Germinal center (tissue), 1 donor: ENCODE measurements around the gene SLX1A.
"Not testable (repeated sequence)": the region's sequence is repeated elsewhere in the genome, so short reads cannot be mapped to it uniquely, and the experiment has no call there.

Source experiments
- DNase-seq: peaks from one replicate; pipeline ENCODE4 v3.0.0; 2012; ENCODE audit warnings: mixed read lengths, low spot score

The SLX1A gene

DNA sequence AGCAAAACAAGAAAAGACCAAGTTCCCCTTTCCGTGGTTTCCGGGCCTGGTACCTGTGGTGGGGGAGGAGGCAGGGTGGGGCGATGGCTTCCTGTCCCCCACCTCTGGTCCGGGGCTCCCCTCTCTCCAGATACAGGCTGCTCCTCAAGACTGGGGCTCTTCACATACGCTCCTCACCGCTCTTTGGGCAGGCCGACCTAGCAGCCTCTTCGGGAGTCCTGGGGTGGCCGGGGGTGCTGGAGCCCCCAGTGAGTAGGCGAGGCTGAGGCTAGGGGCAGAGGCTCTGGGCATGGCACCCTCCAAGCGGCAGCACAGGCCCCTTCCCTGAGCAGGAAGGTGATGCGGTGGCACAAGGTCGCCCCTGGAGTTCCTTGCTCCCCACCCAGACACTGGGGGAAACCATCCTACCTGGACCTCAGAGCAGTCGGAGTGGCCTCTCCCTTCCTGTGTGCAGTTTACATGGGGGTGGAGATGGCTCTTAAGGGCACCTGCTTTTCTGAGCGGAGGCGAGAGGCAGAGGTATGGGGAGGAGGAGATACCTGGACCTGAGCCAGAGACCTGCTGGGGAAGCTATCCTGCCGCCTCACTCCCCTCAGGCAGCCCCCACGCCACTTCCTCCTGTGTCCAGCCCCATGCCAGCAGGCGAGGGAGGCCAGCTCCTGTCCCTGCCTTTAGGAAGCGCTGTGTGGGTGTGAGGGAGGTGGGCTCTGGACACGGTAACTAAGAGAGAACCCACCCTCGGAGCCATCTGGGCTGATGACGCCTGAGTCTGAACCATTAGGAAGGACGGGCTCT is 9.4 kb upstream of the SLX1A start:
- peak; percentile 82 for DNase-seq

DNA sequence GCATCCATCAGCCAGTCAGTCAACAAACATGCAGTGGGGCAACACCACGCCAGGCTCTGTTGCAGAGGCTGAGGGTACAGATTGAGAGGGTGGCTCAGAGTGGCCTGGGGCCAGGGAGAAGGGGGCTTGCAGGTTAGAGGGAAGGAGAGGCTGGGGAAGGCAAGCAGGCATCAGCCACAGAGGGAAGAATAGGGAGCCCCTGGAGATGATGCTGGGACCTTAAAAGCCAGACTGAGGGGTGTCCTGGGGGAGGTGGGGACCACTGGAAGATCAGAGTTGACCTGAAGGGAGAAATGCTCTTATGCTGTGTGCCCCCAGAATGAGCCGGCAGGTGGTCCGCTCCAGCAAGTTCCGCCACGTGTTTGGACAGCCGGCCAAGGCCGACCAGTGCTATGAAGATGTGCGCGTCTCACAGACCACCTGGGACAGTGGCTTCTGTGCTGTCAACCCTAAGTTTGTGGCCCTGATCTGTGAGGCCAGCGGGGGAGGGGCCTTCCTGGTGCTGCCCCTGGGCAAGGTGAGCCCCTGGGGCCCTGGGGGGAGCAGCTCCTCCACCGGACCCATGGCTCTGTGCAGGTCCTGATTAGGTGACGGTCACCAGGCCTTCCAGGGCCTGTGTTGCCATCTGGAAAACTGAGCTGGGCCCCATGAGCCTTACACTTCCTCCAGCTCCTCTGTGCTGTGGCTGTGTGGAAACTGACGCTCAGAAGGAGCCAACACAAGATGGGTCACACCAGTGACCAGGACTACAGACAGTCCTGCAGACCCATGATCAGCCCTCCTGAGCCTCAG is 8.6 kb upstream of the SLX1A start:
- peak; percentile 48 for DNase-seq

DNA sequence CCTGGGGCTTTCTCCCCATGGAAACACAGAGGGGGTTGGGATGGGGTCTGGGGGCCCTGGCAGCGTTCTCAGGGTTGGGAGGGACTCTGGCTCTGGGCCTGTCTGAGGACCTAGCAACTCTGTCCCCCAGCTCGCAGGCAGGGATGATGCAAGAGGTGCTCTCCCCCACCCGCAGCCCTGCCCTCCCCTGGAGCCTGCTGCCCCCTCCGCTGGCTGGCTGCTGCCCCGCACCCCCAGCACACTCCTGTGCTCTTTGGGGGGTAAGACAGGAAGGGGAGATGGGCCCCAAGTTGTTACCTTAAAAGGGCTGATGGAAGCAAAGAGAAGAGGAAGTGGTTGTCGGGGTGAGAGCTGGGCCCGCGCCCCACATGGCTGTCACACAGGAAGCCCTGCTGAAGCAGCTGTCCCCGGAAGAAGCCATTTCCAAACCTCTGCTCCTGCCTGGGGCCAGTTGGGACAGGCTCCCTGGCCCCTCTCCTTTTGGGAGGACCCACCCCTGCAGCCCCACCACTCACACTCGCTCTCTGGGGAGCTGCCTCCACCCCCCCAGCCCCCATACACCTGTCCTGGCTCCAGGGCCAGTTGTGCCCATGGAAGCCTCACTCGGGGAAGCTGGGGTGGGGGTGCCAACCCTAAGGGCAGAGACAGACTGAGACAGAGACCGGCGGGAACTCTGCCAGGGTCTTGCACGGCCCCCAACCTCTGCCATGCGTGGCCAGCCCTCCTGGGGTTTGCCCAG is 7.8 kb upstream of the SLX1A start:
- DNase-seq = peak; percentile 86

DNA sequence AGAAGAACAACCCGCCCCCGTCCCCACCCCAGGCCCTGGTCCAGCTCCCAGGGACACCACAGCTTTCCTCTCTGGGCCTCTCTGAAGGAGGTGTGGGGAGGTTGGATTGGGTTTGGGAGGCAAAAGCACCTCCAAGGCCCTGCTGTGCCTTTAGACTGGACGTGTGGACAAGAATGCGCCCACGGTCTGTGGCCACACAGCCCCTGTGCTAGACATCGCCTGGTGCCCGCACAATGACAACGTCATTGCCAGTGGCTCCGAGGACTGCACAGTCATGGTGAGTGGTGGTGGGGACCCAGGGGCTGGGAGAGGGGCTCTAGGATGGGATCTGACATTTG is 7.3 kb upstream of the SLX1A start:
- DNase-seq = no peak

DNA sequence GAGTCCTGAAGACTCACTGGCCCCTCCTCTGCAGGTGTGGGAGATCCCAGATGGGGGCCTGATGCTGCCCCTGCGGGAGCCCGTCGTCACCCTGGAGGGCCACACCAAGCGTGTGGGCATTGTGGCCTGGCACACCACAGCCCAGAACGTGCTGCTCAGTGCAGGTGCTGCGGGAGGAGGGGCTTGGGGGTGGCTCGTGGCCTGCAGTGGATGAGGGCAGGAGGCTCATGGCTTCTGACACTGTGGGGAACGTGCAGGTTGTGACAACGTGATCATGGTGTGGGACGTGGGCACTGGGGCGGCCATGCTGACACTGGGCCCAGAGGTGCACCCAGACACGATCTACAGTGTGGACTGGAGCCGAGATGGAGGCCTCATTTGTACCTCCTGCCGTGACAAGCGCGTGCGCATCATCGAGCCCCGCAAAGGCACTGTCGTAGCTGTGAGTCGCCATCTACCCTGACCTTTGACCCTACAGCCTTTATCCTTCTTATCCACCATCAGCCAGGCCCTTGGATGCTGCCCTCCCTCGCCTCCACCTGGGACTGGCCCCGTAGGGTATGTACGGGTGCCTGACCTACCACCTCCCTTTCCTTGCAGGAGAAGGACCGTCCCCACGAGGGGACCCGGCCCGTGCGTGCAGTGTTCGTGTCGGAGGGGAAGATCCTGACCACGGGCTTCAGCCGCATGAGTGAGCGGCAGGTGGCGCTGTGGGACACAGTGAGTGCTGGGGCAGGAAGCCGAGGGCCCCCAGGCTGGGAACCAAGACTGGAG is 6.7 kb upstream of the SLX1A start:
- peak; percentile 55 for DNase-seq

DNA sequence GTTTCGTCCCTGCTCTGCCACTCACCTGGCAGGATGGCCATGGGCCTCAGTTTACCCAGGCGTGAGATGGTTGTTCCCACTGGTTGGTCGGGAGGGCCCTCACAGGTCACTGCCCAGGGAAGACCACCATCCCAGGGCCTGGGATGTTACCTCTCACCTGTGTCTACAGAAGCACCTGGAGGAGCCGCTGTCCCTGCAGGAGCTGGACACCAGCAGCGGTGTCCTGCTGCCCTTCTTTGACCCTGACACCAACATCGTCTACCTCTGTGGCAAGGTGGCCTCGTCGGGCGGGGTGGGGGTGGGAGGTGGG is 6.2 kb upstream of the SLX1A start:
- no peak for DNase-seq

DNA sequence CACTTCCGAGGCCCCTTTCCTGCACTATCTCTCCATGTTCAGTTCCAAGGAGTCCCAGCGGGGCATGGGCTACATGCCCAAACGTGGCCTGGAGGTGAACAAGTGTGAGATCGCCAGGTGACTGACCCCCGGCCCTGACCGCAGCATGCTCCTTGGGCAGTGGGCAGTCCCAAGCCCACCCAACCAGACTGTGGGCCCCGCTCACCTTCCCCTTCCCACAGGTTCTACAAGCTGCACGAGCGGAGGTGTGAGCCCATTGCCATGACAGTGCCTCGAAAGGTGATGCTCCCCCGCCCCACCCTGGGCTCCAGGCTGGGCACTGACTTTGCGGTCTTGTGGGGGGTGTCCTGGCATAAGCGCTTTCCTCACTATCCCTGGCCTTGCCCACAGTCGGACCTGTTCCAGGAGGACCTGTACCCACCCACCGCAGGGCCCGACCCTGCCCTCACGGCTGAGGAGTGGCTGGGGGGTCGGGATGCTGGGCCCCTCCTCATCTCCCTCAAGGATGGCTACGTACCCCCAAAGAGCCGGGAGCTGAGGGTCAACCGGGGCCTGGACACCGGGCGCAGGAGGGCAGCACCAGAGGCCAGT is 5.6 kb upstream of the SLX1A start:
- DNase-seq = no peak

DNA sequence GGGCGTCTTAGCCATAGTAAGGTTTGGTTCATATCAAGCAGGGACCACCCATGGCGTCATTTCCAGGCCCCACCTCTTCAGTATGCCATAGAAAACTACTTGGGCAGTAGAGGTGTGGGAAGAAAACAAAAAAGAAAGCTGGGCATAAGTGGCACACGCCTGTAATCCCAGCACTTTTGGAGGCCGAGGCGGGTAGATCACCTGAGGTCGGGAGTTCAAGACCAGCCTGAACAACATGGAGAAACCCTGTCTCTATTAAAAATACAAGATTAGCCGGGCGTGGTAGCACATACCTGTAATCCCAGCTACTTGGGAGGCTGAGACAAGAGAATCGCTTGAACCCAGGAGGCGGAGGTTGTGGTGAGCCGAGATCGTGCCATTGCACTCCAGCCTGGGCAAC is 2.5 kb upstream of the SLX1A start:
- not testable (repeated sequence) for DNase-seq

DNA sequence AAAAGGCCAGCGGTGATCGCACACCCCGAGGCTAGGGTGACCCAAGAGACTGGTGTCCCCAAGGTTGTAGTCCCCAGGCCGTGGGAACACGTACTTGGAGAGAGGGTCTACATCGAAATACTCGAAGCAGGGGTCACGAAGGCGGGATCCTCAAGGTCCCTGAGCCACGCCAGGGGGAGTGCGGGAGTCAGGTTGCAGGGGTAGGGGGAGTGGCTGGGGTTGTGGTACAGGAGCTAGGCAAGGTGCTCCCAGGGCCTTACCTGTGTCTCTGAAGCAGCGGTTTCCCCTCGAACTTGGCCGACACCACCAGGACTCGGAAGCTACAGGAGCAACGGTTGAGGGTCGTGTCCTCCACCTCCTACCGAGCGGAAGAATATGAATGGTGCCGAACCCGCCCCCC is 577 bp upstream of the SLX1A start:
- DNase-seq = not testable (repeated sequence)

DNA sequence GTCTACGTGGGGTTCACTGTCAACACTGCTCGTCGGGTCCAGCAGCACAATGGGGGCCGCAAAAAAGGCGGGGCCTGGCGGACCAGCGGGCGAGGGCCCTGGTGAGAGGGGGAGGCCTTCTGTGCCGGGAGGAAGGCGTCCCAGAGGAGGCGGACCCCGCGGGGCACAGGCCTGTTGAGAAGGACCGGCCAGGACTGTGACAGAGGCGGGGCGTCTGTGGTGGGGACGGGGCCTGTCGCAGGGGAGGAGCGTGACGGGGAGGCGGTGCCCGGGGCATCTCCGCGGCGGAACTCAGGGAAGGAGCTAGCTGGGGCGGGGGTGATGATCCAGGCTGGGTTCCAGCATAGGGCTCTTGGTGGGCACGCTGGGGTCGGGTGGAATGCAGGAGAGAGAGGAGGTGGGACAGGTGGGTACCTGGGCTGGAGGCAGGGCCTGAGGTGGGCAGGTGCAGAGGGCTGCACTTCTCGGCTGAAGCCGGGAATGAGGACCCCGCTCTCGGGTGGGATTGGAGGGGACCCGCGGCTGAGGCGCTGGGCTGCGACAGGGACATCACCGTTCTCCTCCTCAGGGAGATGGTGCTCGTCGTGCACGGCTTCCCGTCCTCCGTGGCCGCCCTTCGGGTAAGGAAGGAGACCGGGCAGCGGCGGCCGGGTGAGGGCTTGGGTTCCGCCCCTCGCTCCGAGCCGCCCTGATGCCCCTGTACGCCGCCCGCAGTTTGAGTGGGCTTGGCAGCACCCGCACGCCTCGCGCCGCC is 674 bp downstream of the SLX1A start:
- not testable (repeated sequence) for DNase-seq

DNA sequence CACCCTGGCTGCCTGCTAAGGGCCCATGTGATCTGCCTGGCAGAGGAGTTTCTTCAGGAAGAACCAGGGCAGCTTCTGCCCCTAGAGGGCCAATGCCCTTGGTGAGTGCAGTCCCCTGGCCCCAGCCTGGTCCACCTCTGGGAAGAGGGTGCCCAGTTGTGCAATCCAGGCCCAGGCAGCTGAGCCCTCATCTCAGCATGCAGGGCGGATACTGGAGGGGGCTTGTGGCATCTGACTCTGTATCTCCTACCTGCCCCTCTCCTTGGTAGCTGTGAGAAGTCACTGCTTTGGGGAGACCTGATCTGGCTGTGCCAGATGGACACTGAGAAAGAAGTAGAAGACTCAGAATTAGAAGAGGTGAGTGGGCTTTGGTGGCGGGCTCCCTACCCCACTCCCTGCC is 3.3 kb downstream of the SLX1A start:
- not testable (repeated sequence) for DNase-seq

DNA sequence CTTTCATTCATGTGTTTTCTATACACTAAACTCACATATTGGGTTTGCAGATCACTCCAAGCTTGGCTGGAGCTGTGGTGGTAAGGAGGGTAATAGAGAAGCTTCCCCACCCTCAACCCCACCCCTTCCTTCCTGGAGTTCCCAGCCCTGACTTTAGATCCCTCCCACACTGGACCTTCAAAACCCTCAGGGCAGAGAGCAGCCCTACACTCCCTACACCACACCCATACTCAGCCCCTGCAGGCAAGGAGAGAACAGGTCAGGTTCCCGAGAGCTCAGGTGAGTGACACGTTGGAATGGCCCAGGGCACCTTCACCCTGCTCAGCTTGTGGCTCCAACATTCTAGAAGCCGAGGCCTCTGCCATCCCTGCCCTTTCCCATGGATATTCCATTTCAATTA is 5.4 kb downstream of the SLX1A start, which contains the start of gene SULT1A3:
TSS of gene SULT1A3 (plus strand) at position 207 of the 400 bp plus-strand sequence. CDS start 1,474 bp downstream, outside the sequence.
- DNase-seq = not testable (repeated sequence)

DNA sequence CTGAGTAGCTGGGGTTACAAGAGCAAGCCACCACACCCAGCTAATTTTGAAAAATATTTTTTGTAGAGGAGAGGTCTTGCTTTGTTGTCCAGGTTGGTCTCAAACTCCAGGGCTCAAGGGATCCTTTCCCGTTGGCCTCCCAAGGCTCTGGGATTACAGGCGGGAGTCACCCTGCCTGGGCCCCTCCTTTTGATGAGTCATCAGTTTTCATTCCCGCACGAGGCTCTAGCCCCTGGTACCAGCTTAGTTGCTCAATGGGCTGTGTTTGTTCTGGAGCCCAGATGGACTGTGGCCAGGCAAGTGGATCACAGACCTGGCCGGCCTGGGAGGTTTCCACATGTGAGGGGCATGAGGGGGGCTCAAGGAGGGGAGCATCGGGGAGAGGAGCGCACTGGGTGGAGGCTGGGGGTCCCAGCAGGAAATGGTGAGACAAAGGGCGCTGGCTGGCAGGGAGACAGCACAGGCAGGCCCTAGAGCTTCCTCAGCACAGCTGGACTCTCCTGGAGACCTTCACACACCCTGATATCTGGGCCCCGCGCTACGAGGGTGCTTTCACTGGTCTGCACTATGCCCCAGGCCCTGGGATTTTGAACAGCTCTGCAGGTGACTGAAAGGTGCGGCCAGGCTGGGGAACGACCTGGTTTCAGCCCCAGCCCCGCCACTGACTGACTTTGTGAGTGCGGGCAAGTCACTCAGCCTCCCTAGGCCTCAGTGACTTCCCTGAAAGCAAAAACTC is 6.1 kb downstream of the SLX1A start:
- not testable (repeated sequence) for DNase-seq

DNA sequence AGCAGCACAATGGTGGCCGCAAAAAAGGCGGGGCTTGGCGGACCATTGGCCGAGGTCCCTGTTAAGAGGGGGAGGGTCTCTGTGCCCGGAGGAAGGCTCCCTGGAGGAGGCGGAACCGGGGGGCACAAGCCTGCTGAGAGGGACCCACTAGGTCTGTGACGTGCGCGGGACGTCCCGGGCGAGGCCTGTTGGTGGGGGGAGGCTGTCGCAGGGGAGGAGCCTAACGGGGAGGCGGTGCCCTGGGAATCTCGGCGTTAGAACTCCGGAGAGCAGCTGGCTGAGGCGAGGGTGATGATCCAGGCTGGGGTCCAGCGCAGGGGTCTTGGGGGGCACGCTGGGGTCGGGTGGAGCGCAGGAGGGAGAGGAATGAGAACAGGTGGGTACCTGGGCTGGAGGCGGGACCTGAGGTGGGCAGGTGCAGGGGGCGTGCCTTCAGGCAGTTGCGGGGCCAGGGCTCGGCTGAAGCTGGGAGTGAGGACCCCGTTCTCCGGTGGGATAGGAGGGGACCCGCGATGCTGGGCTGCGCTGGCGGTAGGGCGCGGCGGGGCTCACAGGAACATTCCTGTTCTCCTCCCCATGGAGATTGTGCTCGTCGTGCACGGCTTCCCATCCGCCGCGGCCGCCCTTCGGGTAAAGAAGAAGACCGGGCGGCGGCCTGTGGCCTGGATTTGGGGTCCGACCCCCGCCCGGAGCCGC is 12.0 kb downstream of the SLX1A start:
- not testable (repeated sequence) for DNase-seq

DNA sequence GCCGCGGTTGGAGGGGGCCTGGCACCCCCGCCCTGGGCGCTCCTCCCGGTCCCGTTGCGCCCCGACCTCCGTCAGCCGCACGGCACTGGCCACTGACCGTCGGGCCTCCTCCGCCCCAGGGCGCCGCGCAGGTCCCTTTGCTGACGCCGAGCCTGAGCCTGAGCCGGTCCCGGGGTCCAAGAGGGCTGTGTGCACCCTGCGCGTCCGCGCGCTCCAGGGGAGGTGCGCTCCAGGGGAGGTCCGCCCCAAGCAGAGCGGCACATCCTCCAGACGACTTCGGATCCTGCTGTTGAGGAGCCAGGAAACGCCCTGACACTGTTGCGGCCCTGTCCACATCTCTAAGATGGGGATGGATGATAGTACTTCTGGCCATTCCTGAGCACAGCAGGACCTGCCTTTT is 12.6 kb downstream of the SLX1A start:
- DNase-seq = not testable (repeated sequence)

DNA sequence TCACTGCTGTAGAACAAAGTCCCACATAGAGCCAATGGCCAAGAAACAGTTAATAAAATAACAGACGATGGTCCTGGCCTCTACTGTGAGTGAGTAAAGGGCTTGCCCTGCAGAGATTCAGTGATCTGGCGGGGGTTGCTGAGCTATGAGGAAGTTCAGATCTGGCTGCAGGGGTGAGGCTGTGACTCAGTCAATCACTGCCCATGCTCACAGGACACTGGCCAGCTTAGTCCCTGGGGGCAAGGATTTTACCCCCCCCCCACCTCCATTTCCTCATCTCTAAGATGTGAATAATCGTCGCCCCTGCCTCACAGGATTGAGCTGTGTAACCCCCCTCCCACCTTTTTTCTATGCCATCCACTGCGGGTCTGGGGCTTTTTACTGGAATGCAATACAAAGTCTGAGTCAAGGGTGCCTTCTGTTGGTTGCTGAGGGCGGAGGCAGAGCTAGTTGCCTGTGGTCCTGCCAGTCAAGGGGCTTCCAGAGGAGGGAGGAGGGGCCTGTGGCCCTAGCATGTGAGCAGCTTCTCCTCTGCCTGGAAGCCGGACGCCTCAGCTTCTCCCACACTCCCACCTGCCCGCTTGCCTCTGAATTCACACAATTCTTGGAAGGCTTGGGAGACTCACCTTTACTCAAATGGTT is 13.5 kb downstream of the SLX1A start:
- not testable (repeated sequence) for DNase-seq

DNA sequence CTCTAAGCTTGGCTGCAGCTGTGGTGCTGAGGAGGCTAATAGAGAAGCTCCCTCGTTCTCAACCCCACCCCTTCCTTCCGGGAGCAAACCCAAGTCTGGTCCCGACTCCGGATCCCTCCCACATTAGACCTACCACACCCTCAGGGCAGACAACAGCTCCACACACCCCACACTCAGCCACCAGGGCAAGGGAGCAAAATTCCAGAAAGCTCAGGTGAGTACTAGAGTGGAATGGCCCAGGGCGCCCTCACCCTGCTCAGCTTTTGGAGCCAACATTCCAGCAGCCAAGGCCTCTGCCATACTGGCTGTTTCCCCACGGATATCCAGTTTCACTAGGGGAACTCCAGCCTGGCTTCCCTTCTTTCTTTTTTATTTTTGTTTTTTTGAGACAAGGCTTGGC is 15.4 kb downstream of the SLX1A start:
- not testable (repeated sequence) for DNase-seq

DNA sequence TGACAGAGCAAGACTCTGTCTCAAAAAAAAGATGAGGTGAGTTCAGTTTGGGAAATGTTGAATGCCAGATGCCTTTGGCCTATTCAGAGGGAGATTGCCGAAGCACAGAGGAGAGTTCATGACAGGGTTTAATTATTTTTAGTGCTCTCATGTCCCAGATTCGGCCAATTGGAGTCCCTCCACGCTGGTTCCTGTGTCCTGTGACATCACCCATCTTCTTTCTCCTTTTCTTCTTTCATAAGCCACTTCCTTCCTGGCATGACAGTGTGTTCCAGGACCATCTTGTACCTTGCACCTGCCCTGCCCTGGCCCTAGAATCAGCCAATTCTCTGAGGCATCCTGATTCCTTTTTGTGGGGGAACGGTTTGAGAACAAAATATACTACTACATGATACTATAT is 17.7 kb downstream of the SLX1A start:
- DNase-seq = not testable (repeated sequence)

DNA sequence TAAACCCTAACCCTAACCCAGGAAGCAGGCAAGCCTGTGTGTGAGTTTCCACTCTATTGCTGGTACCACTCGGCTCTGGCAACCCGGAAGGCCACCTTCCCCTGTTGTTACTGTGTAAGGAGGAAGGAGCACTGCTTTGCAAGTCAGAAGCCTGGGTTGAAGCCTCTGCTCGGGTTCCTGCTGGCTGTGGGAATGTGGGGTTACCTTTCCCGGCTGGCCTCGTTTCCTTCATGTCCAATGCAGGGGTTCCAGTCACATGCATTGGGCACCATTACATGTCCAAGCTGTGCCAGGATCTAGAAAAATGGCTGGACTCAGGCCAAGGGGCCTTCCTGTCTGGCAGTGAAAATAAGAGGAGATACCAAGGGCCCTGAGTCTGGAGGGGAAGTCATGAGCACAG is 23.4 kb downstream of the SLX1A start:
- DNase-seq = not testable (repeated sequence)
